Sciatic nerve (tissue), 2 donors: ENCODE results near the gene TOB2. TPM values are rescaled to one million over a fixed set of nuclear protein-coding genes. Genes with fewer than 3 reads are reported as not detected.

ENCODE experiments used
- ATAC-seq: fragments of 200-7000 bp; cut with Tn5 transposase; one replicate; pipeline ENCODE4 v1.9.1; 2020; ENCODE audit warnings: mild to moderate bottlenecking, moderate library complexity
- DNase-seq: peaks from one replicate; pipeline ENCODE4 v3.0.0-alpha.2; 2020; ENCODE audit warnings: low spot score
- intact Hi-C: fragments of 100-400 bp; cut with DNase I; formaldehyde crosslinking; loops from one replicate; pipeline ENCODE4 v1.14.2; 2022
- total RNA-seq: library from RNA; stranded (reverse); fragmentation: NEBNext Ultra II Directional; extraction: Animal tissue kit (Norgen Biotek cat#: 25700); gene quantifications from one replicate; pipeline ENCODE4 v1.2.1, GENCODE V29; 2021
- donor health status: DM: no; HTN: no; CAD: no.
- donor health status: DM: no; HTN: no; CAD: no.

The TOB2 gene
- total RNA-seq, 1 donor from 2014 or later, result 67.7 TPM

DNA sequence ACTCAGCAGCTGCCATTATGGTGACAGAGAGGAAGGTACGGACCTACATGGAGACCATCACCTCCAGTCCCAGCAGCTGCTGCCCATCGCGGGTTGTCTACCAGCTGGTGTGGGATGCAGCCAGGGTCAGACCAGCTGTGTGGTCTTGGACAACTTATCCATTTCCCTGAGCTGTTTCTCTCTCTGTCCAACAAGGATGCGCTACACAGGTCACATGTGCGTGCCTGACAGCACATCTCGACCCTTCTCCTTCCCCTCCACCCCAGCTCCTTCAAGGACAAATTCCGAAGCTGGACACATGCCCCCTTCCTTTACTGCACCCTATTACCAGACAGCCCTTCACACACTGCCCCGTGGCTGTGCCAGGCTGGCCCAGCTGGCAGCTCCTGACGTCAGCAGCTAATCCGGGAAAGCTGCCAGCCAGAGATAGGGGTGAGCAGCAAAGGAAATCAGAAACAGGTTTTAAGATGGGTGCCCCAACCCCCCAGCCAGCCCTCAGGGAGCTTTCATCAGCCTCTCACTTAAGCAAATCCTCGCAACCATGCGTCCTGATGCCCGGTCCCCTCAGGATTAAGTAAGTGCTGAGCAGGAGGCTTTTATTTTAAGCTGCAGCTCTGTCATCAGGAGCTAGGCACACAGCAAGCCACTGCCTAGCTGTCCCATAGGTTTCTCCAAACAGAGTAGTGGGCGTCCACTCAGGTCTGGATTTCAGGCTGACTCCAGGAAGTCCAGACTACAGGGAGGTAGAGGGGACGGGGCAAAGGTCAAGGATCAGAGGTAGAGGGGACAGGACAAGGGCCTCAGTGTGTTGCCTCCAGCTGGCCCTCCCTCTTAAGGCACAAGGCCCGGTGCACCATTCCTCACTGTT is 44.6 kb downstream of the TOB2 start:
- intact Hi-C loops, result loop anchor here (5.0 kb wide), 1 partner anchor 115 kb away; no protein-coding TSS in a partner anchor
- ATAC-seq (peak; percentile 35), DNase-seq (peak; percentile 80)

DNA sequence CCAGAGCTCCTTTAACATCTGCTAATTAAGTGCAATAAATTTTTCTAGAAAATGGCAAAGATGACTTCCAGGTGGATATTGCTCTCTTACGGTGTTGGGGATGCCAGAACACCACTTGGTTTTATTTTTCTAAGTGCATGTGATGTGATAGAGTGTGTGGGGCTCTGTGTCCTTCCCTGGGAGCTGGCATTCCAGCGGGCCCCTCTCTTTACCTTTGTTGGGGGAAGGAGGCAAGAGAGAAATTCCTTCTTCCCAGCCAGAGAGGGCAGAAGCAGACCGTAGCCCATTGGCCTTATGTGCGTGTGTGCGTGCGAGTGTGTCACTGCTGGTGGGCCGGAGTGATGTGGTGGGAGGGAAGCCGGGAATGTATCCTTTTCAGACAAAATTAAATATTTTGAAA is 47.7 kb downstream of the TOB2 start:
- no peak for DNase-seq
- intact Hi-C loops, result no loop called here
- no peak for ATAC-seq

DNA sequence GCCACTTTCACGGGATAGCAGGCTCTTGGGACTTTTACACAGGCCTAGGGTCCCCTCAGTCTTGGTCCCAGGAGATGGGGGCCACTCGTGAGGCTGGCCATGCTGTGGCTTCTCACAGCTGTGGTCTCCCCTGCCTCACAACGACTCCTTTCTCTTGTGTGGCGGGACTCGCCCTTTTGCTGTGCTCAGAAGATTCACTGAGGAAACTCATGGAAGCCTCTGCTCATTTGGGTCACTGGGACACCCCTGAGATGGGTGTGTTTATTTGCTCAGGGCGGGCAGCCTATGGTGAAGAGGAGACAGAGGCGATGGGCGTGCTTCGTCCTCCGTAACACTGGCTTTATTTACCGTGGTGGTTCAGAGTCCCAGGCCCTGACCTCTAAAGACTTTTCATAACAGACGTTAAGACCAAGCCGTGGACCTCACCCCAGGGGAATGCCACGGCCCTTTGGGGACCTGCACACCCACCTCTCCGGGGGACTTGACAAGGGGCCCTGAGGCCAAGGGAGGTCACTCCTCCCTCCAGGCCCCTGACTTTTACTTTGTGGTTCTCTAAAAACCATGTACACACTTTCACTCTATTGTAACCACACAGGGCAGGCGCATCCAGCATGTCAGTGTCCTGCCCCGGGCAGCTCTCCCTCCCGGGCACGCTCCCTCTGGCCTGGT is 49.3 kb downstream of the TOB2 start:
- DNase-seq (no peak), ATAC-seq (no peak)
- intact Hi-C loops, result no loop called here

DNA sequence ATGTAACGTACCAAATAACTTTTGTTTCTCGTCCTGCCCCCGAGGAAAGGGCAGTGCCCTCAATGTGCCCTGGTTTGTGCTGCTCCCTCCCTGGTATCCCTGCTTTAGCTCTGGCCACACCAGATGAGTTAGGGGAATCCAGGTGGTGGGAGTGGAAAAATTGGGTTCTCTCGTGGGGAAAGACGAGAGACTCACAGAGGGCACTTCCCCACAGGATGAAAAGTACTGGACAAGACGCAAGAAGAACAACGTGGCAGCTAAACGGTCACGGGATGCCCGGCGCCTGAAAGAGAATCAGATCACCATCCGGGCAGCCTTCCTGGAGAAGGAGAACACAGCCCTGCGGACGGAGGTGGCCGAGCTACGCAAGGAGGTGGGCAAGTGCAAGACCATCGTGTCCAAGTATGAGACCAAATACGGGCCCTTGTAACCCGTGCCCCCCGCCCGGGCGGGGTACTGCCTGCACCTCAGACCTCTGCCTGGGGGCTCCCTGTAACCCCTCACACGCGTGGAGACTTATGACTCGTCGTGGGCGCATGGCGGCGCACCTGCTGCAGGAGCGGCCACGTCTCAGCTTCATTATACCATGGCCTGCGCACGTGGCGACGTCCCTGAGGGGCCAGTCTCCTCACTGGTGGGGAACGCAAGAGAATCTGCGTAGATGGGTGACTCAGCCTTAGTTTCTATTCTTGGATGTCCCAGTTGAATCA is 50.9 kb downstream of the TOB2 start:
- intact Hi-C loops, result no loop called here
- DNase-seq, result no peak
- ATAC-seq, result no peak

DNA sequence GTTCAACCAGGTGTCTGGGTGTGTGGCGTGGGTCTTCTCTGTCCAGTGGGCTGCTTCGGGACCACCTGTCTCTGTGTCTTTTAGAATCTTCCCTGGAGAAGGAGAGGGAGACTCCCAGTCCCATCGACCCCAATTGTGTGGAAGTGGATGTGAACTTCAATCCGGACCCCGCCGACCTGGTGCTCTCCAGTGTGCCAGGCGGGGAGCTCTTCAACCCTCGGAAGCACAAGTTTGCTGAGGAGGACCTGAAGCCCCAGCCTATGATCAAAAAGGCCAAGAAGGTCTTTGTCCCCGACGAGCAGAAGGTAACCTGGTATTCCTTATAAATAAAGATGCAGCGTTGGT is 52.6 kb downstream of the TOB2 start:
- DNase-seq (no peak), ATAC-seq (peak; percentile 3)
- intact Hi-C loops, result no loop called here

DNA sequence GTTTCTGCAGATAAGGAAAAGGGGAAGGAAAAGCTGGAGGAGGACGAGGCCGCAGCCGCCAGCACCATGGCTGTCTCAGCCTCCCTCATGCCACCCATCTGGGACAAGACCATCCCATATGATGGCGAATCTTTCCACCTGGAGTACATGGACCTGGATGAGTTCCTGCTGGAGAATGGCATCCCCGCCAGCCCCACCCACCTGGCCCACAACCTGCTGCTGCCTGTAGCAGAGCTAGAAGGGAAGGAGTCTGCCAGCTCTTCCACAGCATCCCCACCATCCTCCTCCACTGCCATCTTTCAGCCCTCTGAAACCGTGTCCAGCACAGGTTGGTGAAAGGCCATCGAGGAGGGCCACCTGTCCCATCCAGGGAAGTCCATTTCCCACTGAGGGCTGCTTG is 59.3 kb downstream of the TOB2 start:
- no peak for ATAC-seq
- no peak for DNase-seq
- intact Hi-C loops, result no loop called here

DNA sequence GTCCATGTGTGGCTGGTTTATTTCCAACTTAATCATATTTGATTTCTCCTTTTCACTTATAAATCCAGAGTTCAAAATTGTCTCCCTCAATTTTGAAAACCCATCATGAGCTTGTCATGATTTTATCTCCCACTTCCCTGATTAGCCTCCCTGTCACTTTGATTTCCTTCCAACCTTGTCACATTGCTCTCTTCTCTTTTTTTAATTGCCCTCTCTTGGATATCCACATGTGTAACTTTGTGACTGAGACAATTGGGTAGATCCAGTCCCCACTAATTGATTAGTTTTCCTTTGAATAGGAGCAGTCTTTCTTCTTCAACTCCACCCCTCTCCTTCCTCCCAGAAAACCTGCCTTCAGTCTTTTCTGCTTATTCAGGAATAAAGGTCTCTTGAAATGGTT is 62.5 kb downstream of the TOB2 start:
- no peak for DNase-seq
- ATAC-seq, result no peak
- intact Hi-C loops, result no loop called here

Other genes starting within 250 kb of the TOB2 start
- 18.1 TPM for gene L3MBTL2, start 241.5 kb downstream of the TOB2 start, total RNA-seq
- gene CHADL, start 205.9 kb downstream of the TOB2 start, total RNA-seq, result 13.1 TPM
- gene RANGAP1, start 160.6 kb downstream of the TOB2 start, total RNA-seq, result 45.5 TPM
- 72.6 TPM for gene ZC3H7B, start 145.3 kb downstream of the TOB2 start, total RNA-seq
- 36.5 TPM for gene TEF, start 64.9 kb downstream of the TOB2 start, total RNA-seq
- 26.9 TPM for gene PHF5A, start 21.9 kb upstream of the TOB2 start, total RNA-seq
- gene ACO2, start 22.3 kb upstream of the TOB2 start, total RNA-seq, result 68.0 TPM
- gene POLR3H, start 97.7 kb upstream of the TOB2 start, total RNA-seq, result 26.6 TPM
- 1.6 TPM for gene CSDC2, start 114.2 kb upstream of the TOB2 start, total RNA-seq
- gene PMM1, start 143.0 kb upstream of the TOB2 start, total RNA-seq, result 28.4 TPM
- gene DESI1, start 174.2 kb upstream of the TOB2 start, total RNA-seq, result 28.8 TPM
- 125 TPM for gene XRCC6, start 174.5 kb upstream of the TOB2 start, total RNA-seq
- 97.2 TPM for gene SNU13, start 242.1 kb upstream of the TOB2 start, total RNA-seq